H1 (cell line): ENCODE data around the gene NKAIN2. TPM values are rescaled to one million over a fixed set of nuclear protein-coding genes. Genes with fewer than 3 reads are reported as not detected.

ENCODE experiments used
- CTCF ChIA-PET: fragments of 300-600 bp; sonication (Branson Sonifier 250); formaldehyde crosslinking; loops from one replicate; lab custom pipeline; 2021; ENCODE audit not compliant: partially characterized antibody; lab: Charles Lee
- POLR2A ChIA-PET: fragments of 300-600 bp; sonication (Branson Sonifier 250); formaldehyde crosslinking; loops from one replicate; lab custom pipeline; 2021; ENCODE audit warnings: inconsistent platforms; ENCODE audit not compliant: partially characterized antibody; lab: Charles Lee
- DNase-seq, 2 experiments: peaks; one replicate each; pipeline versions ENCODE4 v3.0.0 to v3.0.0-alpha.2; 2010 to 2022; ENCODE audit warnings: low spot score in 2 of 2, low read depth in 1 of 2, mixed read lengths in 1 of 2
- FAIRE-seq: peaks from 2 replicates; lab custom pipeline; 2011; peaks lifted over from hg19 to GRCh38; lab: Jason Lieb, UNC
- H2AFZ ChIP-seq: 2 replicates; pipeline ENCODE4 v1.8.1; 2012; ENCODE audit warnings: low read length, inconsistent platforms
- H2AK5ac ChIP-seq: 2 replicates; pipeline ENCODE4 v1.6.1; 2013; ENCODE audit warnings: low read depth, low read length
- H2BK120ac ChIP-seq: replicated peaks from 2 replicates; pipeline ENCODE3; 2013; ENCODE audit warnings: low read depth, low read length, inconsistent platforms
- H2BK12ac ChIP-seq: 2 replicates; pipeline ENCODE4 v1.6.1; 2013; ENCODE audit warnings: low read depth, low read length
- H2BK15ac ChIP-seq: 2 replicates; pipeline ENCODE4 v1.6.1; 2013; ENCODE audit warnings: low read length
- H2BK20ac ChIP-seq: 2 replicates; pipeline ENCODE4 v1.6.1; 2013; ENCODE audit warnings: low read length
- H2BK5ac ChIP-seq: 2 replicates; pipeline ENCODE4 v1.6.1; 2013; ENCODE audit warnings: low read depth, low read length
- H3K14ac ChIP-seq: 2 replicates; pipeline ENCODE4 v1.6.1; 2013; ENCODE audit warnings: inconsistent platforms; ENCODE audit not compliant: insufficient read length
- H3K18ac ChIP-seq: 2 replicates; pipeline ENCODE4 v1.6.1; 2013; ENCODE audit warnings: low read length; ENCODE audit errors: extremely low read depth
- H3K23ac ChIP-seq: 2 replicates; pipeline ENCODE4 v1.6.1; 2013; ENCODE audit warnings: inconsistent platforms; ENCODE audit not compliant: insufficient read length
- H3K23me2 ChIP-seq: 2 replicates; pipeline ENCODE4 v1.6.1; 2013; ENCODE audit warnings: low read depth, low read length
- H3K27ac ChIP-seq: 2 replicates; pipeline ENCODE4 v1.6.1; 2011; ENCODE audit warnings: low read depth, low read length, inconsistent platforms
- H3K27me3 ChIP-seq, 4 experiments: replicated peaks in 1 of 4; 1 replicate in 1 of 4; 2 replicates in 3 of 4; pipeline versions ENCODE4 v1.6.1 to v1.8.1; 2011 to 2013; ENCODE audit warnings: low read length in 3 of 4, mild to moderate bottlenecking in 3 of 4, inconsistent platforms in 2 of 4, mixed read lengths in 2 of 4, moderate library complexity in 1 of 4; ENCODE audit not compliant: control insufficient read depth in 3 of 4, insufficient read depth in 3 of 4; ENCODE audit errors: extremely low read depth in 1 of 4
- H3K36me3 ChIP-seq, 4 experiments: 2 replicates each; pipeline versions ENCODE4 v1.6.1 to v1.8.1; 2011 to 2013; ENCODE audit warnings: mild to moderate bottlenecking in 4 of 4, low read length in 3 of 4, moderate library complexity in 2 of 4, control low read depth in 1 of 4, inconsistent platforms in 1 of 4; ENCODE audit not compliant: insufficient read depth in 4 of 4, control insufficient read depth in 2 of 4
- H3K4ac ChIP-seq: replicated peaks from 2 replicates; pipeline ENCODE3; 2013; ENCODE audit warnings: low read length, low read depth, mixed read lengths, inconsistent platforms; ENCODE audit not compliant: insufficient read length
- H3K4me1 ChIP-seq, 4 experiments: replicated peaks in 1 of 4; 1 replicate in 1 of 4; 2 replicates in 3 of 4; pipeline versions ENCODE4 v1.6.1 to v1.8.1; 2011 to 2013; ENCODE audit warnings: low read length in 3 of 4, inconsistent platforms in 2 of 4, mixed read lengths in 1 of 4; ENCODE audit not compliant: insufficient read depth in 4 of 4, control insufficient read depth in 3 of 4
- H3K4me2 ChIP-seq, 2 experiments: 2 replicates each; pipeline versions ENCODE4 v1.6.1 to v1.8.1; 2011 to 2013; ENCODE audit warnings: low read depth in 2 of 2, low read length in 2 of 2, control low read depth in 1 of 2, inconsistent platforms in 1 of 2, mild to moderate bottlenecking in 1 of 2; ENCODE audit not compliant: insufficient read depth in 1 of 2
- H3K4me3 ChIP-seq, 4 experiments: fragments of 200-600, 300-600 bp in 1 of 4; sonication (generic), shearing (Covaris generic), sonication (Bioruptor Twin) in 1 of 4; 2 replicates each; pipeline versions ENCODE4 v1.5.1 to v1.8.1; 2011 to 2016; ENCODE audit warnings: low read length in 4 of 4, low read depth in 3 of 4, control low read depth in 2 of 4, inconsistent platforms in 2 of 4, mild to moderate bottlenecking in 2 of 4, mixed read lengths in 1 of 4, moderate library complexity in 1 of 4; ENCODE audit not compliant: insufficient read depth in 2 of 4; ENCODE audit errors: extremely low read depth in 1 of 4
- H3K56ac ChIP-seq: replicated peaks from 2 replicates; pipeline ENCODE3; 2013; ENCODE audit warnings: low read depth, mild to moderate bottlenecking, mixed read lengths, low read length, inconsistent platforms; ENCODE audit not compliant: insufficient read length
- H3K79me1 ChIP-seq: 2 replicates; pipeline ENCODE4 v1.6.1; 2013; ENCODE audit warnings: low read depth, low read length, control low read depth
- H3K79me2 ChIP-seq, 2 experiments: 2 replicates each; pipeline versions ENCODE4 v1.6.1 to v1.8.1; 2012 to 2013; ENCODE audit warnings: low read length in 2 of 2, mild to moderate bottlenecking in 2 of 2, inconsistent platforms in 1 of 2; ENCODE audit not compliant: insufficient read depth in 2 of 2, control insufficient read depth in 1 of 2
- H3K9ac ChIP-seq, 4 experiments: replicated peaks in 1 of 4; 1 replicate in 1 of 4; 2 replicates in 3 of 4; pipeline versions ENCODE4 v1.6.1 to v1.8.1; 2011 to 2013; ENCODE audit warnings: low read depth in 3 of 4, low read length in 3 of 4, control low read depth in 2 of 4, mild to moderate bottlenecking in 2 of 4, moderate library complexity in 2 of 4, inconsistent platforms in 1 of 4; ENCODE audit errors: extremely low read depth in 1 of 4
- H3K9me3 ChIP-seq, 2 experiments: 2 replicates each; pipeline versions ENCODE4 v1.6.1 to v1.8.1; 2012 to 2013; ENCODE audit warnings: mild to moderate bottlenecking in 2 of 2, moderate library complexity in 2 of 2, control low read depth in 1 of 2, inconsistent platforms in 1 of 2, low read depth in 1 of 2, low read length in 1 of 2, mixed read lengths in 1 of 2; ENCODE audit not compliant: insufficient read depth in 2 of 2
- H4K20me1 ChIP-seq, 2 experiments: replicated peaks in 1 of 2; 2 replicates each; pipeline versions ENCODE3 to v1.8.1; 2011 to 2013; ENCODE audit warnings: inconsistent platforms in 2 of 2, low read length in 2 of 2, mild to moderate bottlenecking in 1 of 2; ENCODE audit not compliant: insufficient read depth in 2 of 2, control insufficient read depth in 1 of 2
- H4K5ac ChIP-seq: 2 replicates; pipeline ENCODE4 v1.6.1; 2013; ENCODE audit warnings: low read length, low read depth, mixed read lengths, inconsistent platforms; ENCODE audit not compliant: insufficient read length
- H4K8ac ChIP-seq: 2 replicates; pipeline ENCODE4 v1.8.0; 2013; ENCODE audit warnings: mild to moderate bottlenecking, moderate library complexity, low read length, inconsistent platforms; ENCODE audit not compliant: insufficient read depth; ENCODE audit errors: extremely low read depth
- H4K91ac ChIP-seq: replicated peaks from 2 replicates; pipeline ENCODE3; 2013; ENCODE audit warnings: low read length, mixed read lengths, inconsistent platforms; ENCODE audit not compliant: insufficient read length
- CREB1 ChIP-seq: IDR thresholded peaks from 2 replicates; pipeline ENCODE4 v1.6.1; 2012; ENCODE audit warnings: inconsistent platforms
- CTCF ChIP-seq, 3 experiments: IDR thresholded peaks; 1 replicate in 2 of 3; 2 replicates in 1 of 3; pipeline versions ENCODE4 v1.5.1 to v1.6.1; 2011; ENCODE audit warnings: low read length in 3 of 3, mild to moderate bottlenecking in 3 of 3, inconsistent platforms in 2 of 3, low read depth in 1 of 3, moderate library complexity in 1 of 3; ENCODE audit not compliant: insufficient read depth in 1 of 3; ENCODE audit errors: control extremely low read depth in 1 of 3
- E2F6 ChIP-seq: IDR thresholded peaks from 2 replicates; pipeline ENCODE4 v1.6.1; 2012; ENCODE audit warnings: inconsistent platforms
- JUN ChIP-seq: IDR thresholded peaks from 2 replicates; pipeline ENCODE4 v1.6.1; 2011; ENCODE audit warnings: low read depth, mild to moderate bottlenecking, improper control_type of control experiment, low read length
- JUND ChIP-seq: IDR thresholded peaks from 2 replicates; pipeline ENCODE4 v1.6.1; 2011; ENCODE audit warnings: mild to moderate bottlenecking, improper control_type of control experiment, low read length
- KDM5A ChIP-seq: fragments of 200-600 bp; IDR thresholded peaks from 2 replicates; pipeline ENCODE4 v1.7.1; 2012; ENCODE audit warnings: mild to moderate bottlenecking, low read length, inconsistent platforms, mixed read lengths
- NANOG ChIP-seq: IDR thresholded peaks from 2 replicates; pipeline ENCODE4 v1.6.1; 2011; ENCODE audit warnings: low read length, low read depth, mild to moderate bottlenecking, inconsistent platforms; ENCODE audit not compliant: insufficient read depth, poor library complexity, severe bottlenecking
- POLR2A ChIP-seq, 2 experiments: IDR thresholded peaks; 1 replicate in 1 of 2; 2 replicates in 1 of 2; pipeline ENCODE4 v1.6.1; 2011; ENCODE audit warnings: low read depth in 2 of 2, low read length in 2 of 2, mild to moderate bottlenecking in 2 of 2; ENCODE audit errors: control extremely low read depth in 1 of 2
- SIRT6 ChIP-seq: IDR thresholded peaks from one replicate; pipeline ENCODE4 v1.7.1; 2012; ENCODE audit warnings: low read length, inconsistent platforms
- SP1 ChIP-seq: IDR thresholded peaks from 2 replicates; pipeline ENCODE4 v1.6.1; 2011; ENCODE audit warnings: low read depth, low read length
- SRF ChIP-seq: IDR thresholded peaks from 2 replicates; pipeline ENCODE4 v1.6.1; 2011; ENCODE audit warnings: mild to moderate bottlenecking, low read depth, low read length, moderate library complexity
- ZNF274 ChIP-seq: IDR thresholded peaks from 2 replicates; pipeline ENCODE4 v1.7.0; 2012; ENCODE audit warnings: low read length, borderline replicate concordance; ENCODE audit errors: extremely low read depth
- WGBS, 2 experiments: shearing (Covaris generic) in 1 of 2; methylation state at CpG; one replicate each; pipeline versions ENCODE4 v1.1.6 to v1.1.7; 2013 to 2015; ENCODE audit warnings: low lambda C conversion rate in 2 of 2, mixed read lengths in 2 of 2, inconsistent platforms in 1 of 2, low coverage in 1 of 2, missing lambda C conversion rate in 1 of 2; ENCODE audit not compliant: insufficient replicate concordance in 2 of 2, insufficient coverage in 1 of 2, insufficient read length in 1 of 2; ENCODE audit errors: extremely low coverage in 1 of 2, missing lambda C conversion rate in 1 of 2; 5-methylcytosine and 5-hydroxymethylcytosine counted together
- polyA plus RNA-seq, 7 experiments: library from polyadenylated mRNA; depleted of rRNA in 3 of 7; stranded (reverse) in 5 of 7; unstranded in 2 of 7; fragments of >200 nt in 5 of 7; fragments of 200-250 nt in 2 of 7; gene quantifications; 1 replicate in 5 of 7; 2 replicates in 1 of 7; 4 replicates in 1 of 7; pipeline versions ENCODE4 v1.2.1 to v1.2.3, GENCODE V29; 2011 to 2013; ENCODE audit warnings: missing spikeins in 2 of 7, mixed read lengths in 2 of 7
- total RNA-seq: library from RNA; stranded (reverse); fragmentation: NEBNext Ultra II Directional; extraction: Animal tissue kit (Norgen Biotek cat#: 25700); gene quantifications from 2 replicates; pipeline ENCODE4 v1.2.1, GENCODE V29; 2021

Gene NKAIN2
- total and polyA plus RNA-seq, 2 of the 8 experiments (the other 6 are each of a cell fraction or from before 2014, with no cell fraction given), result 0.20 to 0.34 TPM

- H3K36me3 ChIP-seq, result no peaks in the 10 kb centered on the region; a peak in 1 of 8 replicates
- H2BK20ac ChIP-seq, result no peak overlapping the region
- no peak for FAIRE-seq
- H2BK120ac ChIP-seq, result no peak overlapping the region
- no peak overlapping the region for H2AK5ac ChIP-seq
- no peaks in the 10 kb centered on the region for H3K79me1 ChIP-seq
- no peak overlapping the region for H4K91ac ChIP-seq
- no peak overlapping the region for H3K4ac ChIP-seq
- no peak overlapping the region for H2BK5ac ChIP-seq
- ChIA-PET CTCF (interaction anchor here (0.5 to 0.7 kb wide), 2 partner anchors 17 to 732 kb away, joined by 3 to 4 read pairs; no protein-coding TSS in a partner anchor), POLR2A (interaction anchor here (1.0 kb wide), 1 partner anchor 13 kb away, joined by 3 read pairs; no protein-coding TSS in a partner anchor)
- DNase-seq, result no peak
- no peak overlapping the region; a peak in 1 of 4 replicates for H3K4me2 ChIP-seq
- no peak overlapping the region for H3K56ac ChIP-seq
- peaks cover 0 to 5% (median 0%) of the 10 kb centered on the region in 4 experiments; a peak in 1 of 7 replicates for H3K4me1 ChIP-seq
- no peaks in the 10 kb centered on the region for H4K20me1 ChIP-seq
- no peak overlapping the region for H4K5ac ChIP-seq
- no peaks in the 10 kb centered on the region for H3K27me3 ChIP-seq
- no peaks in the 10 kb centered on the region for H3K79me2 ChIP-seq
- no peak overlapping the region for H2BK15ac ChIP-seq
- no peak overlapping the region for H3K27ac ChIP-seq
- H3K4me3 ChIP-seq, result no peak overlapping the region
- no peak overlapping the region for H4K8ac ChIP-seq
- H2AFZ ChIP-seq, result no peak overlapping the region
- no peaks in the 10 kb centered on the region for H3K23me2 ChIP-seq
- H2BK12ac ChIP-seq, result no peak overlapping the region
- peaks cover 3% of the 10 kb centered on the region in 2 experiments; a peak in 2 of 4 replicates for H3K9me3 ChIP-seq
- H3K9ac ChIP-seq, result no peak overlapping the region
- no peak overlapping the region for H3K23ac ChIP-seq
- WGBS, 2 experiments, result 87% methylated on average over 6 of the region's 6 CpGs; no CpG with 5 or more reads in 1 of the 2 experiments
- H3K14ac ChIP-seq, result no peak overlapping the region
- no peak overlapping the region for H3K18ac ChIP-seq
- TF ChIP-seq ZNF274 (no peak), CTCF (IDR thresholded peaks at IDR 0.05; ENCODE audit: control extremely low read depth in 1 of 3, insufficient read depth in 1 of 3, low read depth in 1 of 3, low read length in 3 of 3) (no peak), KDM5A (no peak), SIRT6 (no peak), CREB1 (no peak), POLR2A (IDR thresholded peaks at IDR 0.05; ENCODE audit: control extremely low read depth in 1 of 2, low read depth in 2 of 2, low read length in 2 of 2) (no peak), JUN (no peak), SRF (no peak), E2F6 (no peak), NANOG (no peak), SP1 (no peak), JUND (no peak)
These were observed 996.6 kb downstream of the NKAIN2 start for GRCh38 chr6:124800222-124800621.
